ENCODE data around the gene FSCN2.
A peak's percentile ranks its signal among the peaks of the same experiment; 100 is the strongest.

The FSCN2 gene

DNA sequence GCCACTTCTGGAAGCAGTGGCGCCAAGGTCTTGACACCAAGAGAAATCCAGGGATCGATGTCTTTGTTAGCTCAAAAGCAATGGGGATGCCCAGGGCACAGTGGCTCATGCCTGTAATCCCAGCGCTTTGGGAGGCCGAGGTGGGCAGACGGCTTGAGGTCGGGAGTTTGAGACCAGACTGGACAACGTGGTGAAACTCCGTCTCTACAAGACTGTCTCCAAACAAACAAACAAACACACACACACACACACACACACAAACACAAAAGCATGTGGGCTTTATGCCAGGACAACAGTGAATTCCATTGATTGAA is 46.4 kb downstream of the FSCN2 start (continued):
- no peak for TF ChIP-seq CSDC2 (CRISPR knock-in tag; IDR thresholded peaks at IDR 0.05)
- TF ChIP-seq GLIS3 (CRISPR knock-in tag; IDR thresholded peaks at IDR 0.05), result no peak
- TF ChIP-seq, protein P1, sequence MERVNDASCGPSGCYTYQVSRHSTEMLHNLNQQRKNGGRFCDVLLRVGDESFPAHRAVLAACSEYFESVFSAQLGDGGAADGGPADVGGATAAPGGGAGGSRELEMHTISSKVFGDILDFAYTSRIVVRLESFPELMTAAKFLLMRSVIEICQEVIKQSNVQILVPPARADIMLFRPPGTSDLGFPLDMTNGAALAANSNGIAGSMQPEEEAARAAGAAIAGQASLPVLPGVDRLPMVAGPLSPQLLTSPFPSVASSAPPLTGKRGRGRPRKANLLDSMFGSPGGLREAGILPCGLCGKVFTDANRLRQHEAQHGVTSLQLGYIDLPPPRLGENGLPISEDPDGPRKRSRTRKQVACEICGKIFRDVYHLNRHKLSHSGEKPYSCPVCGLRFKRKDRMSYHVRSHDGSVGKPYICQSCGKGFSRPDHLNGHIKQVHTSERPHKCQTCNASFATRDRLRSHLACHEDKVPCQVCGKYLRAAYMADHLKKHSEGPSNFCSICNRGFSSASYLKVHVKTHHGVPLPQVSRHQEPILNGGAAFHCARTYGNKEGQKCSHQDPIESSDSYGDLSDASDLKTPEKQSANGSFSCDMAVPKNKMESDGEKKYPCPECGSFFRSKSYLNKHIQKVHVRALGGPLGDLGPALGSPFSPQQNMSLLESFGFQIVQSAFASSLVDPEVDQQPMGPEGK (CRISPR knock-in tag; IDR thresholded peaks at IDR 0.05; ENCODE audit: borderline replicate concordance), result no peak

DNA sequence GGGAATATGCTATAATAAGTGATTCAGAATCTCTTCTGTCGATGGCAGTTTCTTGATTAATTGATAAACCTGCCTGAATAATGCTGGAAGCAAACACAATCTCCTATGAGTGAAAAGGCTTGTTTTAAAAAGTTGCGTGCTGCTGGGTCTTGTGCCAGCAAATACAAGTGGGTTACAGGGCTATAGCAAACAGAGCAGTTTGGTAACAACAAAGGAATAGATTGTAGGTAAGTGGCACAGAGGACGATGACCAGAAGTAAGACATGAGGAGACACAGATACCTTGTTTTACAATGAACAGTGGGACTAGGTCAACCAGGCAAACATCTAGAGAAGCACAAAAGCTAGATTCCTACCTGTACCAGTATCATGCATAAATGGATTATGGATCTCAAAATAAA is 47.7 kb downstream of the FSCN2 start:
- no peak for ATAC-seq
- TF ChIP-seq, protein P2, sequence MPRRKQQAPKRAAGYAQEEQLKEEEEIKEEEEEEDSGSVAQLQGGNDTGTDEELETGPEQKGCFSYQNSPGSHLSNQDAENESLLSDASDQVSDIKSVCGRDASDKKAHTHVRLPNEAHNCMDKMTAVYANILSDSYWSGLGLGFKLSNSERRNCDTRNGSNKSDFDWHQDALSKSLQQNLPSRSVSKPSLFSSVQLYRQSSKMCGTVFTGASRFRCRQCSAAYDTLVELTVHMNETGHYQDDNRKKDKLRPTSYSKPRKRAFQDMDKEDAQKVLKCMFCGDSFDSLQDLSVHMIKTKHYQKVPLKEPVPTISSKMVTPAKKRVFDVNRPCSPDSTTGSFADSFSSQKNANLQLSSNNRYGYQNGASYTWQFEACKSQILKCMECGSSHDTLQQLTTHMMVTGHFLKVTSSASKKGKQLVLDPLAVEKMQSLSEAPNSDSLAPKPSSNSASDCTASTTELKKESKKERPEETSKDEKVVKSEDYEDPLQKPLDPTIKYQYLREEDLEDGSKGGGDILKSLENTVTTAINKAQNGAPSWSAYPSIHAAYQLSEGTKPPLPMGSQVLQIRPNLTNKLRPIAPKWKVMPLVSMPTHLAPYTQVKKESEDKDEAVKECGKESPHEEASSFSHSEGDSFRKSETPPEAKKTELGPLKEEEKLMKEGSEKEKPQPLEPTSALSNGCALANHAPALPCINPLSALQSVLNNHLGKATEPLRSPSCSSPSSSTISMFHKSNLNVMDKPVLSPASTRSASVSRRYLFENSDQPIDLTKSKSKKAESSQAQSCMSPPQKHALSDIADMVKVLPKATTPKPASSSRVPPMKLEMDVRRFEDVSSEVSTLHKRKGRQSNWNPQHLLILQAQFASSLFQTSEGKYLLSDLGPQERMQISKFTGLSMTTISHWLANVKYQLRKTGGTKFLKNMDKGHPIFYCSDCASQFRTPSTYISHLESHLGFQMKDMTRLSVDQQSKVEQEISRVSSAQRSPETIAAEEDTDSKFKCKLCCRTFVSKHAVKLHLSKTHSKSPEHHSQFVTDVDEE (CRISPR knock-in tag; IDR thresholded peaks at IDR 0.05), result no peak
- TF ChIP-seq TOX (CRISPR knock-in tag; IDR thresholded peaks at IDR 0.05; ENCODE audit: borderline replicate concordance) (no peak), ARNTL (CRISPR knock-in tag; IDR thresholded peaks at IDR 0.05; ENCODE audit: borderline replicate concordance, low read depth) (no peak), ZNF70 (CRISPR knock-in tag; IDR thresholded peaks at IDR 0.05) (no peak), ISL1 (CRISPR knock-in tag; IDR thresholded peaks at IDR 0.05) (no peak), GLIS3 (CRISPR knock-in tag; IDR thresholded peaks at IDR 0.05) (no peak), RARB (CRISPR knock-in tag; IDR thresholded peaks at IDR 0.05) (no peak), BACH2 (CRISPR knock-in tag; IDR thresholded peaks at IDR 0.05; ENCODE audit: borderline replicate concordance) (no peak), ESRRG (CRISPR knock-in tag; IDR thresholded peaks at IDR 0.05) (no peak), ZNF8 (CRISPR knock-in tag; IDR thresholded peaks at IDR 0.05) (no peak), ZNF565 (CRISPR knock-in tag; conservative IDR thresholded peaks at IDR 0.05; ENCODE audit: low read depth) (no peak), OSR1 (CRISPR knock-in tag; IDR thresholded peaks at IDR 0.05) (no peak), CSDC2 (CRISPR knock-in tag; IDR thresholded peaks at IDR 0.05) (no peak)
- TF ChIP-seq, protein P3, sequence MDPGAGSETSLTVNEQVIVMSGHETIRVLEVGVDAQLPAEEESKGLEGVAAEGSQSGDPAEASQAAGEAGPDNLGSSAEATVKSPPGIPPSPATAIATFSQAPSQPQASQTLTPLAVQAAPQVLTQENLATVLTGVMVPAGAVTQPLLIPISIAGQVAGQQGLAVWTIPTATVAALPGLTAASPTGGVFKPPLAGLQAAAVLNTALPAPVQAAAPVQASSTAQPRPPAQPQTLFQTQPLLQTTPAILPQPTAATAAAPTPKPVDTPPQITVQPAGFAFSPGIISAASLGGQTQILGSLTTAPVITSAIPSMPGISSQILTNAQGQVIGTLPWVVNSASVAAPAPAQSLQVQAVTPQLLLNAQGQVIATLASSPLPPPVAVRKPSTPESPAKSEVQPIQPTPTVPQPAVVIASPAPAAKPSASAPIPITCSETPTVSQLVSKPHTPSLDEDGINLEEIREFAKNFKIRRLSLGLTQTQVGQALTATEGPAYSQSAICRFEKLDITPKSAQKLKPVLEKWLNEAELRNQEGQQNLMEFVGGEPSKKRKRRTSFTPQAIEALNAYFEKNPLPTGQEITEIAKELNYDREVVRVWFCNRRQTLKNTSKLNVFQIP (CRISPR knock-in tag; IDR thresholded peaks at IDR 0.05; ENCODE audit: borderline replicate concordance, low read depth), result no peak
- TF ChIP-seq, protein P4, sequence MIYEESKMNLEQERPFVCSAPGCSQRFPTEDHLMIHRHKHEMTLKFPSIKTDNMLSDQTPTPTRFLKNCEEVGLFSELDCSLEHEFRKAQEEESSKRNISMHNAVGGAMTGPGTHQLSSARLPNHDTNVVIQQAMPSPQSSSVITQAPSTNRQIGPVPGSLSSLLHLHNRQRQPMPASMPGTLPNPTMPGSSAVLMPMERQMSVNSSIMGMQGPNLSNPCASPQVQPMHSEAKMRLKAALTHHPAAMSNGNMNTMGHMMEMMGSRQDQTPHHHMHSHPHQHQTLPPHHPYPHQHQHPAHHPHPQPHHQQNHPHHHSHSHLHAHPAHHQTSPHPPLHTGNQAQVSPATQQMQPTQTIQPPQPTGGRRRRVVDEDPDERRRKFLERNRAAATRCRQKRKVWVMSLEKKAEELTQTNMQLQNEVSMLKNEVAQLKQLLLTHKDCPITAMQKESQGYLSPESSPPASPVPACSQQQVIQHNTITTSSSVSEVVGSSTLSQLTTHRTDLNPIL (CRISPR knock-in tag; IDR thresholded peaks at IDR 0.05; ENCODE audit: low read depth), result no peak

DNA sequence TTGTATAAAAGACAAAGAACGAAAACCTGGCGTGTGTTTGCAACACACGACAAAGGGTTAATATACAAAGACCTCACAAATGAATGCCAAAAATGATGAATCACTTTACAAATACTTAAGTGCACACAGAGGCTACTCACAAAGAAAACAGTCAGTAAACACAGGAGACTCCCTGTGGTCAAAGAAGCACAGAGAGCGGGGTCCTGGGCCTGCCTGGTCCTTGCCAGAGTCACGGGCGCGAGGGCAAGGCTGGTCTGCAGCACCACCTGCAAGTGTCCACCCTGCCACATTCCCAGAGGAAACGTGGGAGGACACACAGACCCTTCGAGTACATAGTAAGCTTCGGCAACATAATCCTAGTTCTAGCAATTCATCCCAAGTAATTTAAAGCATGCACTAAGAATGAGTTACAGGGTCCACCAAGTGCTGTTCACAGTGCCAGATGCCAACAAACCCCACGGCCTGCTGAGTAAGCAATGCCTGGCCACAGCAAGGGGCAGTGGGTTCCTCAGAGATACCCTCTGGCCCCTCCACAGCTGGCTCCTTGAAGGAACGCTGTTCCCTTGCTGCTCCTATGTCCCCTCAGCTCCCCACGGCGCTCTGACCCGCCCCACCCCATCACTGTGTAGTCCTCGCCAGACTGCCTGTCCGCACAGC is 48.6 kb downstream of the FSCN2 start:
- peak; percentile 87 for ATAC-seq
- TF ChIP-seq ZFP3 (CRISPR knock-in tag; IDR thresholded peaks at IDR 0.05) (no peak), ESRRG (CRISPR knock-in tag; IDR thresholded peaks at IDR 0.05) (no peak), ZC3H10 (CRISPR knock-in tag; IDR thresholded peaks at IDR 0.05) (no peak), ARNTL (CRISPR knock-in tag; IDR thresholded peaks at IDR 0.05; ENCODE audit: borderline replicate concordance, low read depth) (no peak), TOX (CRISPR knock-in tag; IDR thresholded peaks at IDR 0.05; ENCODE audit: borderline replicate concordance) (no peak), PPARA (CRISPR knock-in tag; IDR thresholded peaks at IDR 0.05; ENCODE audit: borderline replicate concordance) (no peak), SNAI2 (CRISPR knock-in tag; IDR thresholded peaks at IDR 0.05) (no peak), BACH2 (CRISPR knock-in tag; IDR thresholded peaks at IDR 0.05; ENCODE audit: borderline replicate concordance) (no peak), ZNF565 (CRISPR knock-in tag; conservative IDR thresholded peaks at IDR 0.05; ENCODE audit: low read depth) (no peak)
- TF ChIP-seq, protein P3 (CRISPR knock-in tag; IDR thresholded peaks at IDR 0.05; ENCODE audit: borderline replicate concordance, low read depth), result no peak
- TF ChIP-seq, protein P2 (CRISPR knock-in tag; IDR thresholded peaks at IDR 0.05), result no peak
- TF ChIP-seq, protein P5, sequence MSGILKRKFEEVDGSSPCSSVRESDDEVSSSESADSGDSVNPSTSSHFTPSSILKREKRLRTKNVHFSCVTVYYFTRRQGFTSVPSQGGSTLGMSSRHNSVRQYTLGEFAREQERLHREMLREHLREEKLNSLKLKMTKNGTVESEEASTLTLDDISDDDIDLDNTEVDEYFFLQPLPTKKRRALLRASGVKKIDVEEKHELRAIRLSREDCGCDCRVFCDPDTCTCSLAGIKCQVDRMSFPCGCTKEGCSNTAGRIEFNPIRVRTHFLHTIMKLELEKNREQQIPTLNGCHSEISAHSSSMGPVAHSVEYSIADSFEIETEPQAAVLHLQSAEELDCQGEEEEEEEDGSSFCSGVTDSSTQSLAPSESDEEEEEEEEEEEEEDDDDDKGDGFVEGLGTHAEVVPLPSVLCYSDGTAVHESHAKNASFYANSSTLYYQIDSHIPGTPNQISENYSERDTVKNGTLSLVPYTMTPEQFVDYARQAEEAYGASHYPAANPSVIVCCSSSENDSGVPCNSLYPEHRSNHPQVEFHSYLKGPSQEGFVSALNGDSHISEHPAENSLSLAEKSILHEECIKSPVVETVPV (CRISPR knock-in tag; IDR thresholded peaks at IDR 0.05), result no peak
